GM19328 (cell line): ENCODE measurements around the gene MICU2.
A peak's percentile ranks its signal among the peaks of the same experiment; 100 is the strongest.

Experiments
- ATAC-seq: cut with Tn5 transposase; IDR thresholded peaks from one replicate; pipeline ENCODE4 v1.9.1; 2021; ENCODE audit warnings: mild to moderate bottlenecking, moderate library complexity; ENCODE audit not compliant: unreplicated experiment

The MICU2 gene, protein sequence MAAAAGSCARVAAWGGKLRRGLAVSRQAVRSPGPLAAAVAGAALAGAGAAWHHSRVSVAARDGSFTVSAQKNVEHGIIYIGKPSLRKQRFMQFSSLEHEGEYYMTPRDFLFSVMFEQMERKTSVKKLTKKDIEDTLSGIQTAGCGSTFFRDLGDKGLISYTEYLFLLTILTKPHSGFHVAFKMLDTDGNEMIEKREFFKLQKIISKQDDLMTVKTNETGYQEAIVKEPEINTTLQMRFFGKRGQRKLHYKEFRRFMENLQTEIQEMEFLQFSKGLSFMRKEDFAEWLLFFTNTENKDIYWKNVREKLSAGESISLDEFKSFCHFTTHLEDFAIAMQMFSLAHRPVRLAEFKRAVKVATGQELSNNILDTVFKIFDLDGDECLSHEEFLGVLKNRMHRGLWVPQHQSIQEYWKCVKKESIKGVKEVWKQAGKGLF

DNA sequence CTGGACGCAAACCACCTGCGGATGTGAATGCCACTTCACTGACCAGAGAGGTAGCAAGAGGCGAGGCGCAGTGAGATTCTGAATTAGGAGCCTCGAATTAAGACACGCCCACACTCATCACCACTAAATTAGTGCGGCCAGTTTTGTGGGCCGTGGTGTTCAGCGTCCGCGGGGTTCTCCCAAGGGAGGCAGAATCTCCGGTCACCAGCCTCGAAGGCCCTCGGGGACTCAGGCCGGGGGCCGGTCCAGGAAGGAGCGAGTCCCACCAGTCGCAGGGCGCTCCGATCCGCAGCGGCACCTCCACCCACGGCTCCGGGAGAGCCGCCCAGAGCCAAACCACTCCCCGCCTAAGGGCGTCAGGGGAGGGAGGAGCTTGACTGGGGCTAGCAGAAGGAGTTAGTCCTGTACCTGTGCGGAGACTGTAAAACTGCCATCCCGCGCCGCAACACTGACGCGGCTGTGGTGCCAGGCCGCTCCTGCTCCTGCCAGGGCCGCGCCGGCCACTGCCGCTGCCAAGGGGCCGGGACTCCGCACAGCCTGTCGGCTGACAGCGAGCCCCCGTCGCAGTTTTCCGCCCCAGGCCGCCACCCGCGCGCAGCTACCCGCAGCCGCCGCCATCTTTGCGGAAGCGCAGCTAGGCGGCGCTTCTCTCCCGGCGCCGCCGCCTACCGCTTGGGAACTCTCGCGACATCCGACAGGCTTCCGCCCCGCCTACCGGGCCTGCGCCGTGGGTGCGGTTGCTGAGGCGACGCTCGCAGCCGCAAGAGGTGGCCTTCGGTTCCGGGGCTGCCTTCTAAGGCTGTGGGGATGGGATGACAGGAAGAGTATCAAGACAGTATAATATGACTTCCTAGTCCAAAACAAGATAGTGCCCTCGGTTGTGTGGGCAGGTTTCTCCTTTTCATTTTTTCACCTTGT lies at the start of gene MICU2:
Gene MICU2 (minus strand): TSS at position 640 of the 918 bp plus-strand sequence. CDS start 22 bp downstream, at position 618.
- peak; percentile 96 for ATAC-seq

GRCh38 chr13:21641629-21642028 lies 37.7 kb upstream of the MICU2 start:
- no peak for ATAC-seq

DNA sequence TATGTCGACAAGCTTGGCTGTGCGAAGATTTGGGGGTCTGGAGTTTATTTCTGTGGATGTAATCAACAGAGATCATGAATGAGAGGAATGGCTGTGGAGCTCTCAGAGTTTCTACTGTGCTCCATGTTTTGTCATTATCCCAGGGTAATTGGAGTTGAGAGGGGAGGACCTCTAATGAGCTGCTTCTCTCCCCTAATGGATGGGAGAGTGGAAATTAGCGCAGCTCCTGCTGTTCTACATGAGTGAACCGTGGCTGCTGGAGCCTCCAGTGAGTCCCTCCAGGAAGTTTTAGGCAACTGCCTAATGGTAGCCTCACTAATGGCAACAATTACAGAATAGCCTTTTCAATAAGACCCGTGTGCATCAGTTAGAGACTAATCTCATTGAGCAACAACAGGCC lies 35.6 kb upstream of the MICU2 start:
- ATAC-seq, result no peak

- no peak for ATAC-seq
Measured at GRCh38 chr13:21638319-21639282, 34.6 kb upstream of the MICU2 start.

DNA sequence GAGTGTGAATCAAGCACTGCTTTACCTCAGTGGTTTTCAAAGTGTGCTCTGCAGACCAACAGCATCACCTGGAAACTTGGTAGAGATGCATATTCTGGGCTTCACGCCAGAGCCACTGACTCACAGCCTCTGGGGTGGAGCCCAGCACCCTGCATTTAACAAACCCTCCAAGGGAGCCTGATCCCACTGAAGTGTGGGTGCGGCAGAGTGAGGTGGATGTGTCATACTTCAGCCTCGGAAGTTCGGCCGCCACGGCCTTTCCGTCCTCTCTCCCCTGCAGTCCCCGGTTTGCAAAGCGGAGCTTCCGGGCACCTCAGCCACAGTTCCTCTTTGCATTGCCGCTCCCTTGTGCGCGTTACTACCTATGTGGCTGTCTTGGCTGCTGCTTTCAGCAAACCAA lies 33.3 kb upstream of the MICU2 start:
- ATAC-seq, result no peak

DNA sequence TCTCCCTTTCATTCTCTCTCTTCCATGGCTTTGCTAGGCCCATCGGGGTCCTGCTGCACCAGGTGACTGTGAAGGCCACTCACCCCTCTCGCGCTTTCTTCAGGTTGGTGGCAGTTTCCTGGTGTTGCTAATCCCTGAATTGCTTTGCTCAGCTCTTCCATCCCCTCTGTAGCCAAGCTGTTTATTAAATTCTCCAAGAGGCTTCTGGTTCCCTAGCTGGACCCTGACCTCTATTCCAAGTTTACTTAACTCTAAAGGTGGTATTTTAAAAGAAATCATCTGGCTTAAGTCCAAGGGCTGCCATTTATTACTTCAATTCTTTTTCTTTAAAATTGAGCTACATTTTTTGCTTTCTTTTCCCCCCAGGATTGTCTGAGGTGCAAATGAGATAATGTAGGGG lies 32.7 kb upstream of the MICU2 start:
- no peak for ATAC-seq

GRCh38 chr13:21632196-21632595 lies 28.2 kb upstream of the MICU2 start:
- no peak for ATAC-seq

DNA sequence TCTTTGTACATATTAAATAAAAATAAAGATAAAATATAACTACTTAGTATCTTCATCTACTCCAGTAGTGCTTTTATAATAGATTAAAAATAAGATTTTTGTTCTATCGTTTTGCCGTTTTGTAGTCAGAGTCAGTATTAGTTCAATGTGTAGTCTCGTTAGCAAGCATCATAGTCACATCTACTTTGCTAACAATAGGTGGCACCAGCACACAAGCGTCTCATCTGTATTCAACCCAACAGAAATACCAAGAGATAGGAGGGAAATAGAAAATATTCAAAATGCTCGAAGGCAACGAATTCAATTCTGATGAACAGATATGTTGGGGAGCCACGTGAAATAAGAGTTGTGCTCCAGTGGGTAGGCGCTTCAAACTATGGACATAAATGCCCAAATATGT lies 21.4 kb upstream of the MICU2 start:
- ATAC-seq, result no peak

GRCh38 chr13:21620861-21621260 lies 16.9 kb upstream of the MICU2 start:
- ATAC-seq, result no peak

DNA sequence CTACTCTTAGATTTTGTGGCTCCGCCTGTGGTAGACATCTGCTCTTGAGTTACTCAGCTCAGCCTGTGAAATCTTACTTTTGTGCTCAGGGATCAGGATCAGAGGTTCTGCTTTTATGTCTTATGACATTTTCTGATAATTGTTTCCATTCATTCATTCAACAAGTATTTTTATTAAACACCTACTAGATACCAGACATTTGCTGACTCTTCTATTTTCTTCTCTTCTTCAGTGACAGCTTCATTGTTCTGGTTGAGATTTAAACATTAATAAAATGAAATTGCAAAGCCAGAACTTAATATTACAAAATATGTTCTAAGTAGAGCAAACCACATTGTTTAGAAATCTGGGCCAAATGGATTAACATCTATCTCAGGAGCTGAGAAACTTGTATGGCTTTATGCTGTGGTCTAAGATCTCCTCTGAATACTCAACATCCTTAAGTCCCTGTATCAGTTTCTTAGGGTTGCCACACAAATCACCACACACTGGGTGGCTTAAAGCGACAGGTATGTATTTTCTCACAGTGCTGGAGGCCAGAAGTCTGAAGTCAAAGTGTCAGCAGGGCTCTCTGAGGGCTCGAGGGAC lies 15.8 kb upstream of the MICU2 start:
- ATAC-seq, result no peak

DNA sequence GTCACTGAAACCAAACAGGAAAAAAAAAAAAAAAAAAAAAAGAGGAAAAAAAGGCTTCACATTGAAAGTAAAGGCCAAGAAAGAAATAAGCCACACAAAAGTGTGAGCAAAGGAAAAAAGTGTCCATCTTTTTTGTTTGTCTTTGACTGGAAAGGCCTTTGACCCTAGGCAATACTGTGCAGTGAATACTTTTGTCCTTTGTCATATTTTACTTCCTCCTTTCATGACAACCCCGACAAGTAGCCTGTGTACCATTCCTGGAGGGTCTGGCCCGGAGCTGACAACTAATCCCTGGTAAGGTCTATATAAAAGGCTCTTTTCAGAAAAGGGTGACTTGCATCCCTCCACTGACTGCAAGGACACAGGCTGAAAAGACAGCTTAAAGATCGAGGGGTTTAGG lies 12.9 kb upstream of the MICU2 start:
- no peak for ATAC-seq

- no peak for ATAC-seq
Measured at GRCh38 chr13:21616205-21616866, 12.4 kb upstream of the MICU2 start.

DNA sequence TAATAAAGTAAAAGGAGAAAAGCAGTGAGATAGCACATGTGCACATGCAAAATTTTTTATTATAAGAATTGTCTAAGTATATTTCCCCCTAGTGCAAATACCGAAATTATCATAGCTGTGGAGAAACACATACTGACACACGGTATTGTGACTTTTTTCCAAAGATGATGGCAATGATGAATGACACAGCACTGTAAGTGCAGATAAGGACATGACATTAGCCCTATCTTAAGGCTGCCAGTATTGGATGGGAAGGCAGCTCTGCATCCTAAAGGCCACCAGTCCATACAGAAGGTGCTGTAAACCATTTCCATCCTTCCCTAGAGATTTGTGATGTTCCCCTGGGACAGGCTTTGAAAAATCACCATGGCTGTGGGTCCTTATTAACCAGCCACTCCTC lies 11.5 kb upstream of the MICU2 start:
- ATAC-seq, result no peak

DNA sequence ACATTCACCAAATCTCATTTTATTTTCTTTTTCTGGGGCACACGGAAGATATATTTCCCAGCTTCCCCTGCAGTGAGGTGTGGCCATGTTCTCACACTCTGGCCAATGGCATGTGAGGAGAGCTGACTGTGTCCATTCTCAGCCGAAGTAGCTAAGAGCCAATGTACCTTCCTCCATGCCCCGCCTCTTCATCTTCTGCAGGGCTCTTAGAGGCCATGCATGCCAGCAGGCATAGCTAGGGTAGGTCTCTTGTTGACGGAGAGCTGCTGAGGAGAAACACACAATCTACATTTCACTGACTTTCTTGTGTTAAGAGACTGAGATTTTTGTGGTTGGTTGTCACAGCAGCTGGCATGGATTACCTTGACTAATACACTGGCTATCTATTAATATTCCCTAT lies 9.8 kb upstream of the MICU2 start:
- no peak for ATAC-seq

DNA sequence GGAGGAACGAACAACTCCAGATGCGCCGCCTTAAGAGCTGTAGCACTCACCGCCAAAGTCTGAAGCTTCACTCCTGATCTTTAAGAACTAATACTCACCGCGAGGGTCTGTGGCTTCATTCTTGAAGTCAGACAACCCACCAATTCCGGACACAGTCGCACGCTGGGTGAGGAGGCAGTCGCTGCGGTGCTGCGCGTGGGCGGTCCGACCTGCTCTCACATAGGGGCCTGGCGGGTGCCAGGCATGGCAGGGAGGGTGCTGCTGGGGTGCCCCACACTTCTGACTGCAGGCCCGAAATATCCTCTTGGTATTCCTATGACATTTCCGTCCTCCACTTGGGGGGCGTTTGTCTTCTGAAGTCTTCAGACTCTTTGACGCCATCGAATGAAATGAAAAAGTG lies 7.4 kb upstream of the MICU2 start:
- ATAC-seq, result no peak

DNA sequence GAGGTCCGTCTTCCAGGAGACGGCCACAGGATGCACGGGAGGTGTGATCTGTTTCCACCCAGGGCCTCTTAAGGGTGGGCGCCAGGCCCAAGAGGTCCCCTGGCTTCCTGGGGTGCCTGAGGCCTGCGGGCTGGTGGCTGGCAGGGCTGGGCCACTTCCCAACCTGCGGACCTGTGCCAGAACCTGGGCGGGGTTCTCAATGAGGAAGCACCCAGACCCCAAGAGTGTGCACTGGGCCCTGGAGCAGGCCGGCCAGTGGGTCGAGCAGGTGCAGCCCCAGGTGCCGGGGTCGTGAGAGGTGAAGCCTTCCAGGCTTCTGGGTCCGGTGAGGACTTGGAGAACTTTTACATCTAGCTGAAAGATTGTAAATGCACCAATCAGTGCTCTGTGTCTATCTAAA lies 6.7 kb upstream of the MICU2 start:
- no peak for ATAC-seq

- no peak for ATAC-seq
Measured at GRCh38 chr13:21608961-21609360, 5.0 kb upstream of the MICU2 start.

GRCh38 chr13:21606796-21607195 lies 2.8 kb upstream of the MICU2 start:
- no peak for ATAC-seq

DNA sequence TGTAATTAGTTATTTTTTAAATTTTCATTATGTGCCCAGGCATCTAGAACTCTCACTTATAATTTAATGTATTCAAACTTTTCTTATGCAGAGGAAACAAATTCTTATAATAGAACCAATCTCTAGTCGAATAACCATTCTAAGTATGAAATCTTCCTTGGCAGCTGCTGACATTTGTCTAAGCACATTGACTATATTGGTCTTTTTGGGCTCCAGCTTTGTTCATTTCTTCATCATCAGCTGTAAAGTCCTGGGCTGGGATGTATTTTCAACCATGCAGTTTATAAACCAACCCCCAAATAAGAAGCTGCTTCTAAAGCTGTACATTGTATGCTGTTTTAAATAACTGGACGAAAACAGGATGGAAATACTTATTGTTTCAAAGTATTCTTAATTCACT lies 2.3 kb upstream of the MICU2 start:
- no peak for ATAC-seq

DNA sequence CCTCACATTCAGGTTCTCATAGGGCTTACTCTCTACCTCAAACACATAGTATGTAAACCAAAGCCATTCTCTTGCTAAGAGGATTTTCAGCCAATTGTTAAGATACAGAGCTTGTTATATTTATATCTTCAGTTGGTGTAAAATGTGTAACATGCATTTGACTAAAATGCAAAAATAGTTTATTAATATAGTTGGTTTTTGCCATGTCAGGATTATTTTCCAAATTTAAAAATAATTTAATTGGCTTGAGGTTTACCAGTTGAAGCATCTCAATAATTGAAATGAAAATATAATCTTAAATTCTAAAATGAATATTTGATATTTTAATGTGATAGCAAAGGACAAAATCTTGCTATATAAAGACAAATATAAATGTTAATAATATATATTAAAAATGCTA lies 7.2 kb downstream of the MICU2 start:
- no peak for ATAC-seq
